Dermis blood vessel endothelial cell (primary cell): ENCODE data around the gene CCDC34. TPM values are rescaled to one million over a fixed set of nuclear protein-coding genes. Genes with fewer than 3 reads are reported as not detected.

Source experiments
- total RNA-seq: library from RNA; depleted of rRNA; stranded (reverse); fragments of >200 nt; gene quantifications from 2 replicates; pipeline ENCODE4 v1.2.3, GENCODE V29; 2014

The CCDC34 gene
- total RNA-seq, 1 donor from 2014 or later, result 4.1 TPM

Other genes starting within 250 kb of the CCDC34 start
- 1.9 and 3.6 TPM in 2 replicates for gene LGR4, start 109.6 kb upstream of the CCDC34 start, total RNA-seq
- 38.9 and 44.4 TPM in 2 replicates for gene LIN7C, start 143.6 kb upstream of the CCDC34 start, total RNA-seq